Spleen (tissue), 11 donors: ENCODE measurements around the gene CD83. TPM values are rescaled to one million over a fixed set of nuclear protein-coding genes. Genes with fewer than 3 reads are reported as not detected.

Source experiments
- DNase-seq: peaks from one replicate; pipeline ENCODE4 v3.0.0-alpha.2; 2020
- H3K27ac ChIP-seq, 8 donors: fragments of 200-600 bp; sonication (generic) in 7 of 8; 1 replicate in 4 of 8; 2 replicates in 4 of 8; pipeline versions ENCODE4 v1.5.0 to v1.8.0; 2016 to 2021; ENCODE audit warnings: inconsistent platforms in 4 of 8, mild to moderate bottlenecking in 4 of 8, moderate library complexity in 1 of 8
- H3K27me3 ChIP-seq, 7 donors: fragments of 200-600 bp; sonication (generic) in 6 of 7; replicated peaks in 1 of 7; 1 replicate in 4 of 7; 2 replicates in 3 of 7; pipeline versions ENCODE4 v1.5.0 to v1.8.0; 2016 to 2021; ENCODE audit warnings: inconsistent platforms in 3 of 7, mild to moderate bottlenecking in 1 of 7
- H3K36me3 ChIP-seq, 6 donors: fragments of 200-600 bp; sonication (generic) in 5 of 6; 1 replicate in 4 of 6; 2 replicates in 2 of 6; pipeline versions ENCODE4 v1.5.0 to v1.8.0; 2016 to 2021; ENCODE audit warnings: inconsistent platforms in 2 of 6
- H3K4me1 ChIP-seq, 6 donors: fragments of 200-600 bp; sonication (generic) in 5 of 6; 1 replicate in 3 of 6; 2 replicates in 3 of 6; pipeline versions ENCODE4 v1.5.0 to v1.8.0; 2016 to 2021; ENCODE audit warnings: inconsistent platforms in 3 of 6
- H3K4me3 ChIP-seq, 8 donors: fragments of 200-600 bp; sonication (generic) in 7 of 8; 1 replicate in 4 of 8; 2 replicates in 4 of 8; pipeline versions ENCODE4 v1.5.0 to v1.8.0; 2016 to 2021; ENCODE audit warnings: inconsistent platforms in 4 of 8, mild to moderate bottlenecking in 4 of 8, moderate library complexity in 2 of 8
- H3K9me3 ChIP-seq, 8 donors: fragments of 200-600 bp; sonication (generic) in 7 of 8; 1 replicate in 4 of 8; 2 replicates in 4 of 8; pipeline versions ENCODE4 v1.5.0 to v1.8.0; 2016 to 2021; ENCODE audit warnings: inconsistent platforms in 4 of 8
- POLR2A ChIP-seq, 3 donors: fragments of 450-650 bp; IDR thresholded peaks; one replicate each; pipeline ENCODE4 v1.5.1; 2017; ENCODE audit warnings: antibody characterized with exemption in 3 of 3, mild to moderate bottlenecking in 1 of 3
- POLR2AphosphoS5 ChIP-seq, 3 donors: sonication (generic); formaldehyde crosslinking; IDR thresholded peaks; one replicate each; pipeline ENCODE4 v1.5.1; 2017; ENCODE audit warnings: antibody characterized with exemption in 3 of 3
- WGBS, 5 donors: extraction: QIAGEN DNeasy Blood & Tissue Kit in 3 of 5; methylation state at CpG; one replicate each; pipeline versions ENCODE4 v1.1.5 to v1.1.7; 2013 to 2018; 5-methylcytosine and 5-hydroxymethylcytosine counted together
- intact Hi-C: fragments of 100-400 bp; cut with DNase I; formaldehyde crosslinking; loops from one replicate; pipeline ENCODE4 v1.15.0; 2023; ENCODE audit warnings: low total_unique reads
- polyA plus RNA-seq, 3 donors: library from polyadenylated mRNA; stranded (reverse); fragments of 200-250 nt; gene quantifications; one replicate each; pipeline ENCODE4 v1.2.1, GENCODE V29; 2013
- total RNA-seq, 7 donors: library from RNA; depleted of rRNA in 3 of 7; stranded (reverse); fragments of >200 nt in 3 of 7; fragmentation: NEBNext Ultra II Directional in 4 of 7; extraction: Animal tissue kit (Norgen Biotek cat#: 25700) in 4 of 7; gene quantifications; one replicate each; pipeline versions ENCODE4 v1.1.0 to v1.2.1, GENCODE V29; 2016 to 2021
- TF ChIP-seq, protein P1 (sequence below), 11 experiments: fragments of 200-600 bp in 7 of 11; fragments of 450-650 bp in 4 of 11; sonication (generic) in 4 of 11; IDR thresholded peaks in 8 of 11; conservative IDR thresholded peaks in 3 of 11; 1 replicate in 7 of 11; 2 replicates in 4 of 11; pipeline versions ENCODE4 v1.4.0 to v1.8.0; 2016 to 2021; ENCODE audit warnings: antibody characterized with exemption in 11 of 11, inconsistent platforms in 4 of 11, mild to moderate bottlenecking in 1 of 11
- donor health status: healthy with polysubstance abuse.
- donor health status: DM: no; HTN: no; CAD: no; lungs with moderate emphysema.
- donor health status: DM: no; HTN: no; CAD: no.
- donor health status: Bipolar disorder and iron deficiency.
- donor health status: healthy.
- donor health status: DM: no; HTN: no; CAD: no.
- donor health status: DM: yes; HTN: yes; CAD: no.

The CD83 gene
- total and polyA plus RNA-seq, 10 donors, result 11.7 to 51.5 (median 22.6) TPM

DNA sequence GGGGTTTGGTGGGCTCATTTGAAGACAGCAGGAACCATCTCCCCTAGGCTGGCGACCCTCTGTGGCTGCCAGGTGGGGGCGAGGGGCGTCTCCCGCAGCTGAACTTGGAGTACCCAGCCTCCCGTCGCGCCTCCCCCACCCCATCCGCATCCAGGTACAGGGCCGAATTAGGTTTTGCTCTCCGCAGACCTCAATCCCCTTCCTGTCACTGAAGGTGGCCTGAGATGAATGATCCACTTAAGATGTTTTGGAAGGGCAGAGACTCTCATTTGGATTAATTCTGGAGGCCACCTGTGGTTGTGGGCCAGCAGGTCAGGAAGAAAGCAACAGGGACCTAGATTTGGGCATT is 493 bp downstream of the CD83 start:
- no peaks in the 10 kb centered on the region for H3K9me3 ChIP-seq
- no peak for DNase-seq
- peak overlapping the region; percentile 22 to 86 (median 62) for H3K4me3 ChIP-seq
- peaks cover 12 to 62% (median 43%) of the 10 kb centered on the region in 6 donors for H3K4me1 ChIP-seq
- 12 to 25% (median 15%) methylated on average over 6 to 10 of the region's 10 CpGs; no CpG with 5 or more reads in 1 of the 5 donors for WGBS, 5 donors
- no peaks in the 10 kb centered on the region for H3K36me3 ChIP-seq
- H3K27me3 ChIP-seq, result no peaks in the 10 kb centered on the region
- intact Hi-C loops, result no loop called here
- TF ChIP-seq, protein P1, sequence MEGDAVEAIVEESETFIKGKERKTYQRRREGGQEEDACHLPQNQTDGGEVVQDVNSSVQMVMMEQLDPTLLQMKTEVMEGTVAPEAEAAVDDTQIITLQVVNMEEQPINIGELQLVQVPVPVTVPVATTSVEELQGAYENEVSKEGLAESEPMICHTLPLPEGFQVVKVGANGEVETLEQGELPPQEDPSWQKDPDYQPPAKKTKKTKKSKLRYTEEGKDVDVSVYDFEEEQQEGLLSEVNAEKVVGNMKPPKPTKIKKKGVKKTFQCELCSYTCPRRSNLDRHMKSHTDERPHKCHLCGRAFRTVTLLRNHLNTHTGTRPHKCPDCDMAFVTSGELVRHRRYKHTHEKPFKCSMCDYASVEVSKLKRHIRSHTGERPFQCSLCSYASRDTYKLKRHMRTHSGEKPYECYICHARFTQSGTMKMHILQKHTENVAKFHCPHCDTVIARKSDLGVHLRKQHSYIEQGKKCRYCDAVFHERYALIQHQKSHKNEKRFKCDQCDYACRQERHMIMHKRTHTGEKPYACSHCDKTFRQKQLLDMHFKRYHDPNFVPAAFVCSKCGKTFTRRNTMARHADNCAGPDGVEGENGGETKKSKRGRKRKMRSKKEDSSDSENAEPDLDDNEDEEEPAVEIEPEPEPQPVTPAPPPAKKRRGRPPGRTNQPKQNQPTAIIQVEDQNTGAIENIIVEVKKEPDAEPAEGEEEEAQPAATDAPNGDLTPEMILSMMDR (IDR thresholded peaks at IDR 0.05 in 8 of 11, conservative IDR thresholded peaks at IDR 0.05 in 3 of 11), result no peak
- TF ChIP-seq POLR2A (IDR thresholded peaks at IDR 0.05) (no peak), POLR2AphosphoS5 (IDR thresholded peaks at IDR 0.05) (no peak)
- H3K27ac ChIP-seq, result peak overlapping the region; percentile 31 to 92 (median 86)

DNA sequence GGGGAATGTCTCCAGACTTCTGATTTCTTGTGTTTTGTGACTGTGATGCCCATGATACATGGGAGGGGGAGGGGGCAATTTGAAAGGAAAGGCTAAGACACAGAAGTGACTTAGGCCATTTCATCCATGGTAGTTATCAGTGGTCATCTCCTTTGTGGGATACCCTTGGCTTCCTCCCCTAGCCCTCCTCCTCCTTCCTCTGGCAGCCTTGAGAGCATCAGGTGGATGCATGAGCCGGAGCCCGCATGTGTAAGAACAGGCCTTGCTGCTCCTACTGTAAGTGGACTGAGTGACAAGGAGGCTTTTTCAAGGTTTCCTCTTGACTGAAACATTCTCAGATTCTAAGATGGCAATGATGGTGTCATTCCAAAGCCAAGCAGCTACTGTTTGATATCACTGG is 874 bp downstream of the CD83 start:
- no peaks in the 10 kb centered on the region for H3K27me3 ChIP-seq
- WGBS, 5 donors, result 53 to 80% (median 72%) methylated on average over 2 of the region's 2 CpGs
- H3K27ac ChIP-seq, result peak overlapping the region; percentile 31 to 92 (median 86)
- peaks cover 12 to 66% (median 47%) of the 10 kb centered on the region in 6 donors for H3K4me1 ChIP-seq
- no peak for TF ChIP-seq POLR2AphosphoS5 (IDR thresholded peaks at IDR 0.05)
- H3K9me3 ChIP-seq, result no peaks in the 10 kb centered on the region
- H3K4me3 ChIP-seq, result peak overlapping the region; percentile 22 to 86 (median 62)
- intact Hi-C loops, result no loop called here
- DNase-seq, result no peak
- H3K36me3 ChIP-seq, result no peaks in the 10 kb centered on the region

DNA sequence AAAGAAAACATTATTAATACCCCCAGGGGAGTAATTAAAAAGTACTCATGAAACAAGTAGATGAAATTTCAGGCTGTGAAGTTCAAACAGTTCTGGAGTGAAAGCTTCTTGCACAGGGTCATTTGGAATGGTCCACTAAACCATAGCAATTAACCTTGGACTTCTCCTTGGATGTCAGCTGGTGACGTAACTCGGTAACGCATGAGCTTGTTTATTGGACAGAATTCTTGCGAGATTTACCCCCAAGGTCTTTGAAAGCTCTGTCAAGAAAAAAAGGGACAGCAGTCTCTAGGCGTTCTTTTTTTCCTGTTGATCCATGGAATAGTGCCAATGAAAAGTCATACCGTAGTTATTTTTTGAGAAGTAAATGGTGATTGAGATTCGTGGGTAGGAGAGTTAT is 2.2 kb downstream of the CD83 start:
- 65 to 72% (median 69%) methylated on average over 7 of the region's 7 CpGs for WGBS, 5 donors
- Histone ChIP-seq H3K36me3 (peaks cover 0 to under 1% (median 0%) of the 10 kb centered on the region in 6 donors), H3K4me1 (peaks cover 20 to 80% (median 58%) of the 10 kb centered on the region in 6 donors), H3K27me3 (no peaks in the 10 kb centered on the region), H3K9me3 (no peaks in the 10 kb centered on the region), H3K27ac (peak overlapping the region in 7 of 8 donors; percentile 16 to 92 (median 85)), H3K4me3 (peak overlapping the region in 3 of 8 donors; percentile 2 to 86 (median 63))
- intact Hi-C loops, result loop anchor here (10.0 kb wide), 1 partner anchor 1505 kb away; no protein-coding TSS in a partner anchor
- DNase-seq, result no peak
- TF ChIP-seq POLR2A (IDR thresholded peaks at IDR 0.05) (no peak), POLR2AphosphoS5 (IDR thresholded peaks at IDR 0.05) (no peak)
- TF ChIP-seq, protein P1 (IDR thresholded peaks at IDR 0.05 in 8 of 11, conservative IDR thresholded peaks at IDR 0.05 in 3 of 11), result no peak

DNA sequence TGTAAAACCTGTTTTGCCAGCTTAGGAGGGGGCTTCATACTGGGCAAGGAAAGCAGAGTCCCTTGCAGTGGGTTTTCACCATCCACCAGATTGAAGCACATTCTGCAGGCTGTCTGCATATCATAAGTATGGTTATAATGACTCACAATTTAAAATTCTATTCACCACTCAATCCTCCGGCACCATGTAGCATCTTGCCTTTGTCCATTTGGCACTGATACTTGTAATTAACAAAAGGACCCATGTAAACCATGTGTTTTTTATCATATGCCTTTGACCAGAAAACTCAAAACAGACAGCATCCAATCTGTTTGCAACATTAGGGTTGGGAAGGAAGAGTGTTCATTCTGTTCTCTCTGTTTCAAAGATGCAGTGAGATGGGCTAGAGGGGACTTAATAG is 3.0 kb downstream of the CD83 start:
- Histone ChIP-seq H3K27ac (peak overlapping the region in 6 of 8 donors; percentile 39 to 92 (median 80)), H3K4me3 (peak overlapping the region in 1 of 8 donors; percentile 86), H3K36me3 (peaks cover 0 to 8% (median 0%) of the 10 kb centered on the region in 6 donors), H3K9me3 (no peaks in the 10 kb centered on the region), H3K27me3 (no peaks in the 10 kb centered on the region), H3K4me1 (peaks cover 20 to 87% (median 59%) of the 10 kb centered on the region in 6 donors)
- TF ChIP-seq POLR2AphosphoS5 (IDR thresholded peaks at IDR 0.05) (no peak), POLR2A (IDR thresholded peaks at IDR 0.05) (no peak)
- TF ChIP-seq, protein P1 (IDR thresholded peaks at IDR 0.05 in 8 of 11, conservative IDR thresholded peaks at IDR 0.05 in 3 of 11), result no peak
- intact Hi-C loops, result loop anchor here (10.0 kb wide), 1 partner anchor 1504 kb away; no protein-coding TSS in a partner anchor
- no peak for DNase-seq
- WGBS, 5 donors, result 71 to 89% (median 83%) methylated on average over 1 of the region's 1 CpG
